Endodermal cell (in vitro differentiated cells): ENCODE measurements around the gene SEMA4A. TPM values are rescaled to one million over a fixed set of nuclear protein-coding genes. Genes with fewer than 3 reads are reported as not detected.

Experiments
- DNase-seq: peaks from one replicate; pipeline ENCODE4 v3.0.0-alpha.2; 2017
- H3K27ac ChIP-seq: 2 replicates; pipeline ENCODE4 v1.5.1; 2013; ENCODE audit warnings: mild to moderate bottlenecking, low read depth, low read length, moderate library complexity
- H3K27me3 ChIP-seq: 2 replicates; pipeline ENCODE4 v1.6.1; 2013; ENCODE audit warnings: mild to moderate bottlenecking, low read length, moderate library complexity; ENCODE audit not compliant: insufficient read depth, control insufficient read depth, poor library complexity, severe bottlenecking
- H3K36me3 ChIP-seq: 2 replicates; pipeline ENCODE4 v1.7.0; 2013; ENCODE audit warnings: mild to moderate bottlenecking, low read length, moderate library complexity; ENCODE audit not compliant: control insufficient read depth, insufficient read depth
- H3K4me1 ChIP-seq: one replicate; pipeline ENCODE4 v1.7.0; 2013; ENCODE audit warnings: low read length; ENCODE audit not compliant: control insufficient read depth, insufficient read depth
- H3K4me3 ChIP-seq: 2 replicates; pipeline ENCODE4 v1.5.1; 2013; ENCODE audit warnings: mild to moderate bottlenecking, low read length, moderate library complexity
- H3K9ac ChIP-seq: 2 replicates; pipeline ENCODE4 v1.6.1; 2013; ENCODE audit warnings: mild to moderate bottlenecking, low read length, moderate library complexity; ENCODE audit not compliant: poor library complexity, severe bottlenecking; ENCODE audit errors: extremely low read depth
- H3K9me3 ChIP-seq: 2 replicates; pipeline ENCODE4 v1.6.1; 2013; ENCODE audit warnings: mild to moderate bottlenecking, low read length, moderate library complexity; ENCODE audit not compliant: control insufficient read depth
- H3K27ac Mint-ChIP-seq: 2 replicates; pipeline ENCODE4 v1.8.0; 2020; ENCODE audit warnings: mixed read lengths
- H3K27me3 Mint-ChIP-seq: 2 replicates; pipeline ENCODE4 v1.8.0; 2021; ENCODE audit warnings: mild to moderate bottlenecking, mixed read lengths; ENCODE audit not compliant: insufficient read depth
- H3K36me3 Mint-ChIP-seq: 2 replicates; pipeline ENCODE4 v1.8.0; 2020; ENCODE audit warnings: low read depth, mixed read lengths
- H3K4me1 Mint-ChIP-seq: 2 replicates; pipeline ENCODE4 v1.8.0; 2020; ENCODE audit warnings: mixed read lengths
- H3K4me3 Mint-ChIP-seq: 2 replicates; pipeline ENCODE4 v1.8.0; 2020; ENCODE audit warnings: mild to moderate bottlenecking, moderate library complexity, mixed read lengths
- H3K9me3 Mint-ChIP-seq: 2 replicates; pipeline ENCODE4 v1.8.0; 2020; ENCODE audit warnings: mild to moderate bottlenecking, mixed read lengths
- WGBS, 2 experiments: methylation state at CpG; one replicate each; pipeline versions ENCODE4 v1.1.5 to v1.1.7; 2013; ENCODE audit warnings: missing lambda C conversion rate in 2 of 2, mixed read lengths in 1 of 2; ENCODE audit not compliant: insufficient coverage in 1 of 2, insufficient read length in 1 of 2; 5-methylcytosine and 5-hydroxymethylcytosine counted together
- total RNA-seq, 2 donors: library from RNA; stranded (reverse); fragmentation: NEBNext Ultra II Directional in 1 of 2; extraction: Animal tissue kit (Norgen Biotek cat#: 25700) in 1 of 2; gene quantifications; 2 replicates in 1 of 2; 3 replicates in 1 of 2; pipeline ENCODE4 v1.2.1, GENCODE V29; 2021
- TF ChIP-seq, protein P1 (sequence below): fragments of 200-600 bp; sonication (generic); conservative IDR thresholded peaks from 2 replicates; pipeline ENCODE4 v1.5.0; 2021; ENCODE audit warnings: antibody characterized with exemption, mild to moderate bottlenecking

SEMA4A gene
- total RNA-seq, 2 donors from 2014 or later = 6.4 to 10.3 TPM

DNA sequence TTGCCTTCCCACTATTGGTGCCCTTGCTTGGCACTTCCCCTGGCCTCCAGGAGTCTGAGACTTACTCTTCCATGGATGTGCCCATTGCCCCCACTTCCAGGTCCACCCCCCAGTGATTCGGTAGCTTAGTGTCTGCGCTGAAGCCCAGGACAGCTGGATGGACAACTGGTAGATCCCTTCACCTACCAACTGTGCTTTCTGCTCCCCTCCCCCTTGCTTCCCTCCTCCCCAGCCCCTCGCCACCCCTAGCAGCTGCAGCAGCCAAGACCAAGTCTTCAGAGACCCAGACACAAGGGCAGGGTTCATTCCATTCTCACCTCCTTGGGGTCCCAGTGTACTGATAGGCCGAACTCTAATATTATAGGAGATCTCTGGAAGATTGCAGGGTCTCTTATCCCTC is 31.9 kb upstream of the SEMA4A start:
- no peaks in the 10 kb centered on the region for H3K9me3 Mint-ChIP-seq
- Histone ChIP-seq H3K9me3 (no peaks in the 10 kb centered on the region), H3K27me3 (no peaks in the 10 kb centered on the region), H3K9ac (no peak overlapping the region), H3K4me3 (no peak overlapping the region), H3K4me1 (peaks cover 28% of the 10 kb centered on the region), H3K36me3 (peaks cover 29% of the 10 kb centered on the region), H3K27ac (no peak overlapping the region)
- peaks cover 38% of the 10 kb centered on the region for H3K4me1 Mint-ChIP-seq
- H3K4me3 Mint-ChIP-seq = no peak overlapping the region
- H3K36me3 Mint-ChIP-seq = peaks cover 5% of the 10 kb centered on the region
- DNase-seq = no peak
- no peaks in the 10 kb centered on the region for H3K27me3 Mint-ChIP-seq
- 92% methylated on average over 4 of the region's 4 CpGs; no CpG with 5 or more reads in 1 of the 2 experiments for WGBS, 2 experiments
- TF ChIP-seq, protein P1, sequence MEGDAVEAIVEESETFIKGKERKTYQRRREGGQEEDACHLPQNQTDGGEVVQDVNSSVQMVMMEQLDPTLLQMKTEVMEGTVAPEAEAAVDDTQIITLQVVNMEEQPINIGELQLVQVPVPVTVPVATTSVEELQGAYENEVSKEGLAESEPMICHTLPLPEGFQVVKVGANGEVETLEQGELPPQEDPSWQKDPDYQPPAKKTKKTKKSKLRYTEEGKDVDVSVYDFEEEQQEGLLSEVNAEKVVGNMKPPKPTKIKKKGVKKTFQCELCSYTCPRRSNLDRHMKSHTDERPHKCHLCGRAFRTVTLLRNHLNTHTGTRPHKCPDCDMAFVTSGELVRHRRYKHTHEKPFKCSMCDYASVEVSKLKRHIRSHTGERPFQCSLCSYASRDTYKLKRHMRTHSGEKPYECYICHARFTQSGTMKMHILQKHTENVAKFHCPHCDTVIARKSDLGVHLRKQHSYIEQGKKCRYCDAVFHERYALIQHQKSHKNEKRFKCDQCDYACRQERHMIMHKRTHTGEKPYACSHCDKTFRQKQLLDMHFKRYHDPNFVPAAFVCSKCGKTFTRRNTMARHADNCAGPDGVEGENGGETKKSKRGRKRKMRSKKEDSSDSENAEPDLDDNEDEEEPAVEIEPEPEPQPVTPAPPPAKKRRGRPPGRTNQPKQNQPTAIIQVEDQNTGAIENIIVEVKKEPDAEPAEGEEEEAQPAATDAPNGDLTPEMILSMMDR = no peak
- H3K27ac Mint-ChIP-seq = peak overlapping the region; percentile 58

DNA sequence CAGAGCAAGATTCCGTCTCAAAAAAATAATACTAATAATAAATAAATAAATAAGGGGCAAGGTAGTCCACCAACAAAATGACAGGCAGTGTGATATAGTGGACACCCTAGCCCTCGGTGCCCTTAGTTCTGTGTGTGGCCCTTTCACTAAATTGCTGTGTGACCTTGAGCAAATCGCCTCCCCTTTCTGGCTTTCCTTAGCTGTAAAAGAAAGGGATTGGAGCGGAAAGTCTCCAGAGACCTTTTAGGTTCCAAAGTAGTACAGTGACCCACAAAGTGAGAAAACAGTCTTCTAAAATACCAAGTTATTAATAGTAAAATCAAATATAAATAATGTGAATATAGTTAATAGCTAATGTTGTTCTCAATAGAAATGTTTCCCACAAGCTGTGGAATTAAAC is 31.3 kb upstream of the SEMA4A start:
- Histone ChIP-seq H3K27me3 (no peaks in the 10 kb centered on the region), H3K4me1 (peaks cover 28% of the 10 kb centered on the region), H3K4me3 (no peak overlapping the region), H3K36me3 (peaks cover 29% of the 10 kb centered on the region), H3K9me3 (no peaks in the 10 kb centered on the region), H3K27ac (peak overlapping the region; percentile 92), H3K9ac (peak overlapping the region; percentile 7)
- TF ChIP-seq, protein P1 = no peak
- H3K27ac Mint-ChIP-seq = no peak overlapping the region
- peaks cover 5% of the 10 kb centered on the region for H3K36me3 Mint-ChIP-seq
- WGBS, 2 experiments = 91 to 94% methylated on average over 2 to 3 of the region's 4 CpGs
- no peak overlapping the region for H3K4me3 Mint-ChIP-seq
- no peaks in the 10 kb centered on the region for H3K27me3 Mint-ChIP-seq
- DNase-seq = no peak
- no peaks in the 10 kb centered on the region for H3K9me3 Mint-ChIP-seq
- H3K4me1 Mint-ChIP-seq = peaks cover 38% of the 10 kb centered on the region

DNA sequence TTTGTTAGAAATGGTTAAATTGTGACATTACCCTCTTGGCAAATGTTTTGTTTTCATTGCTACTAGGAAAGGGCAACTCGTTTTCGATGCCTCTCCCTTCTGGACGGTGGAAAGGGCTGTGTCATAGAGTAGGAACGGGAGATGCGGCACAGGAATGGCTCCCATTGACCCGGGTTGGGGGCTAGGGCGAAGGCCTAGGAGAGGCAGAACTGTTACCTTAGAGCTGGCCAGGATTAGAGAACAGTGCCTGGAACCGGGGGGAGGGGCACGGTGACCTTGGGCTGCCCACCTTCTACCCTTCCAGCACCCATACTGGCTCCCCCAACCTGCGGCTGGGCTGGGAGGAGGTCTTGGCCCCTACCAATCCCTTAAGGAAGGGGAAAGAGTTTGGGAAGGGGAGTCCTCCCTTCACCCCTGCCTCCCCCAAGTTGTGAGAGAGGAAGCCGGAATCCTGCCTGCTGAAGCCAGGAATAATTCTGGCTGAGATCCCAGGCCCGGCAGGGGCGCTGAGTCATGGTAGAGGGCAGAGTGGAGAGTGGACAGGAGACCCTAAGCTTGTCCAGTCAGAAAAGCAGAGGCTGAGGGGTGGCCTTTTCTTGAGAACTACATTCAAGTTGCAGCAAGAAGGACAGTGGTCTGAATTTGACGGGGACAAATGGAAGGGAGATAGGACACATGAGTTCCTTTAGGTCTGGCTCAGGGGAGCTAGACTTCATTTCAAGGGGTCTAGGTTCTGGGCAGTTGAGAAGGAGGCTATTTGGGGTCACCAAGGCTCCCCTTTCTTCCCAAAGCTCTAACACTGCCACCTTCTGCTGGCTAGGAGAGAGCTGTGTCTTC is 30.6 kb upstream of the SEMA4A start:
- WGBS, 2 experiments = 63 to 64% methylated on average over 7 to 13 of the region's 14 CpGs
- Mint-ChIP-seq H3K4me1 (peaks cover 40% of the 10 kb centered on the region), H3K36me3 (peaks cover 5% of the 10 kb centered on the region), H3K27me3 (no peaks in the 10 kb centered on the region), H3K27ac (peak overlapping the region; percentile 94), H3K4me3 (peak overlapping the region; percentile 12), H3K9me3 (no peaks in the 10 kb centered on the region)
- no peaks in the 10 kb centered on the region for H3K9me3 ChIP-seq
- H3K27me3 ChIP-seq = no peaks in the 10 kb centered on the region
- H3K9ac ChIP-seq = peak overlapping the region; percentile 61
- peak overlapping the region; percentile 92 for H3K27ac ChIP-seq
- peak overlapping the region; percentile 37 for H3K4me3 ChIP-seq
- H3K4me1 ChIP-seq = peaks cover 28% of the 10 kb centered on the region
- TF ChIP-seq, protein P1 = no peak
- H3K36me3 ChIP-seq = peaks cover 27% of the 10 kb centered on the region
- peak; percentile 75 for DNase-seq
